ENCODE data around the gene STX4. TPM values are rescaled to one million over a fixed set of nuclear protein-coding genes. Genes with fewer than 3 reads are reported as not detected.
A peak's percentile ranks its signal among the peaks of the same experiment; 100 is the strongest.

Gene STX4
- total RNA-seq, 1 experiment from 2014 or later: 32.3 TPM

- Mint-ChIP-seq H3K4me3 (peak overlapping the region; percentile 92 to 93), H3K27me3 (ENCODE audit: low read depth) (no peaks in the 10 kb centered on the region), H3K36me3 (ENCODE audit: insufficient read depth in 1 of 3, low read depth in 3 of 3) (peaks cover 7 to 16% (median 16%) of the 10 kb centered on the region in 3 experiments; a peak in 6 of 7 replicates), H3K27ac (peak overlapping the region; percentile 87 to 97 (median 94); a peak in 5 of 7 replicates), H3K9me3 (no peaks in the 10 kb centered on the region; a peak in 1 of 5 replicates), H3K4me1 (peaks cover 16 to 20% of the 10 kb centered on the region in 2 experiments)
- Histone ChIP-seq H3K9ac (ENCODE audit: extremely low read depth, insufficient read length, low read length) (peak overlapping the region; percentile 92), H3K4me2 (ENCODE audit: insufficient read depth, insufficient read length, low read length) (peak overlapping the region; percentile 89), H2BK20ac (ENCODE audit: low read depth, low read length, poor library complexity, severe bottlenecking) (no peak overlapping the region), H3K14ac (ENCODE audit: insufficient read depth, low read length) (peak overlapping the region; percentile 98), H4K91ac (ENCODE audit: insufficient read length, low read depth, low read length) (peak overlapping the region; percentile 82), H3K4me1 (ENCODE audit: insufficient read depth, low read length) (no peaks in the 10 kb centered on the region), H4K5ac (ENCODE audit: insufficient read length, low read depth, low read length) (peak overlapping the region; percentile 78), H2BK5ac (ENCODE audit: insufficient read length, low read length) (peak overlapping the region; percentile 87), H2BK12ac (ENCODE audit: insufficient read length, low read depth, low read length) (no peak overlapping the region), H3K18ac (ENCODE audit: insufficient read length, low read depth, low read length) (peak overlapping the region; percentile 96), H3K79me2 (ENCODE audit: insufficient read depth, low read length) (peaks cover 23% of the 10 kb centered on the region; the same call in 1 of the 2 replicates), H3T11ph (ENCODE audit: low read length) (peak overlapping the region; percentile 26), H3K23me2 (ENCODE audit: insufficient read length, low read depth, low read length, poor library complexity, severe bottlenecking) (peaks cover 9% of the 10 kb centered on the region), H3K27me3 (ENCODE audit: insufficient read depth, low read length) (no peaks in the 10 kb centered on the region), H3K27ac (ENCODE audit: insufficient read length, low read depth, low read length) (no peak overlapping the region), H2AFZ (ENCODE audit: low read length) (peak overlapping the region; percentile 42), H4K20me1 (ENCODE audit: control insufficient read depth, insufficient read depth, insufficient read length) (no peaks in the 10 kb centered on the region), H3K79me1 (ENCODE audit: insufficient read depth, low read depth, low read length, poor library complexity, severe bottlenecking) (peaks cover 11% of the 10 kb centered on the region), H3K9me3 (ENCODE audit: control insufficient read depth, low read depth, low read length) (no peaks in the 10 kb centered on the region), H4K8ac (replicated peaks; ENCODE audit: insufficient read length, low read depth, low read length) (peak overlapping the region; percentile 64), H2BK120ac (ENCODE audit: low read depth, low read length, poor library complexity, severe bottlenecking) (no peak overlapping the region), H3K23ac (ENCODE audit: insufficient read length, low read depth, low read length) (no peak overlapping the region), H3K4ac (ENCODE audit: low read depth, low read length) (peak overlapping the region; percentile 63; the same call in 1 of the 2 replicates), H2AK5ac (ENCODE audit: insufficient read length, low read length) (no peak overlapping the region), H2BK15ac (ENCODE audit: low read depth, low read length) (no peak overlapping the region), H3K56ac (ENCODE audit: insufficient read length, low read depth, low read length) (no peak overlapping the region)
- no peak for TF ChIP-seq CTCF (conservative IDR thresholded peaks at IDR 0.05)
- DNase-seq: no peak
- WGBS (ENCODE audit: extremely low coverage, insufficient read length, low lambda C conversion rate): no CpG with 5 or more reads among the region's 27 CpGs
Observed at GRCh38 chr16:31072540-31073141, 39.3 kb downstream of the STX4 start.
